Ovary (tissue), 9 donors: ENCODE data around the gene REM2. TPM values are rescaled to one million over a fixed set of nuclear protein-coding genes. Genes with fewer than 3 reads are reported as not detected.

Experiments
- DNase-seq, 5 donors: peaks; one replicate each; pipeline ENCODE4 v3.0.0-alpha.2; 2019 to 2020
- H3K27ac ChIP-seq, 2 donors: fragments of 200-600 bp; one replicate each; pipeline versions ENCODE4 v1.5.1 to v1.8.0; 2019 to 2022
- H3K27me3 ChIP-seq: fragments of 200-600 bp; one replicate; pipeline ENCODE4 v1.8.0; 2022
- H3K36me3 ChIP-seq: fragments of 200-600 bp; sonication (generic); one replicate; pipeline ENCODE4 v1.5.1; 2019
- H3K4me1 ChIP-seq: one replicate; pipeline ENCODE4 v1.8.1; 2013; ENCODE audit warnings: mild to moderate bottlenecking, moderate library complexity; ENCODE audit not compliant: insufficient read depth
- H3K4me3 ChIP-seq: fragments of 200-600 bp; sonication (generic); one replicate; pipeline ENCODE4 v1.5.1; 2017
- H3K9me3 ChIP-seq, 2 donors: fragments of 200-600 bp in 1 of 2; sonication (generic) in 1 of 2; one replicate each; pipeline versions ENCODE4 v1.5.1 to v1.8.1; 2013 to 2019; ENCODE audit warnings: mild to moderate bottlenecking in 1 of 2, moderate library complexity in 1 of 2
- CTCF ChIP-seq, 3 donors: fragments of 450-650 bp in 2 of 3; fragments of 200-600 bp in 1 of 3; IDR thresholded peaks; one replicate each; pipeline versions ENCODE4 v1.5.1 to v1.8.0; 2016 to 2022; ENCODE audit warnings: antibody characterized with exemption in 3 of 3, mild to moderate bottlenecking in 1 of 3
- EP300 ChIP-seq: sonication (generic); formaldehyde crosslinking; IDR thresholded peaks from one replicate; pipeline ENCODE4 v1.6.1; 2017; ENCODE audit warnings: antibody characterized with exemption
- POLR2A ChIP-seq: fragments of 450-650 bp; IDR thresholded peaks from one replicate; pipeline ENCODE4 v1.6.1; 2017; ENCODE audit warnings: antibody characterized with exemption, mild to moderate bottlenecking, moderate library complexity
- WGBS, 3 donors: extraction: QIAGEN DNeasy Blood & Tissue Kit in 1 of 3; methylation state at CpG; one replicate each; pipeline versions ENCODE4 v1.1.5 to v1.1.7; 2013 to 2017; 5-methylcytosine and 5-hydroxymethylcytosine counted together
- intact Hi-C, 4 donors: fragments of 100-400 bp; cut with DNase I; formaldehyde crosslinking; loops; one replicate each; pipeline versions ENCODE4 v1.11.0 to v1.15.1; 2022 to 2023
- polyA plus RNA-seq, 2 donors: library from polyadenylated mRNA; stranded (reverse); fragments of 200-250 nt in 1 of 2; fragments of 350-450 nt in 1 of 2; fragmentation: Illumina TruSeq in 1 of 2; extraction: RNeasy Lipid Tissue Mini Kit (QIAGEN cat#74804) in 1 of 2; gene quantifications; one replicate each; pipeline ENCODE4 v1.2.3, GENCODE V29; 2013 to 2014
- small RNA-seq: library from RNA; depleted of rRNA; stranded (forward); fragments of <200 nt; gene quantifications from one replicate; pipeline ENCODE3, GENCODE V24; 2016
- total RNA-seq, 7 donors: library from RNA; depleted of rRNA in 2 of 7; stranded (reverse); fragments of >200 nt in 2 of 7; fragmentation: NEBNext Ultra II Directional in 3 of 7; extraction: Animal tissue kit (Norgen Biotek cat#: 25700) in 3 of 7; gene quantifications; one replicate each; pipeline versions ENCODE4 v1.1.0 to v1.2.4, GENCODE V29; 2016 to 2023
- donor health status: DM: no; HTN: no; CAD: no; lungs with moderate emphysema.
- donor health status: DM: no; HTN: no; CAD: no.
- donor health status: Bipolar disorder and iron deficiency.
- donor health status: DM: yes; HTN: yes; CAD: no.
- donor health status: DM: no; HTN: no; CAD: no.
- donor health status: DM: yes; HTN: yes; CAD: no.

The REM2 gene
- total and polyA plus RNA-seq, 9 donors = 0.12 to 1.1 (median 0.66) TPM

DNA sequence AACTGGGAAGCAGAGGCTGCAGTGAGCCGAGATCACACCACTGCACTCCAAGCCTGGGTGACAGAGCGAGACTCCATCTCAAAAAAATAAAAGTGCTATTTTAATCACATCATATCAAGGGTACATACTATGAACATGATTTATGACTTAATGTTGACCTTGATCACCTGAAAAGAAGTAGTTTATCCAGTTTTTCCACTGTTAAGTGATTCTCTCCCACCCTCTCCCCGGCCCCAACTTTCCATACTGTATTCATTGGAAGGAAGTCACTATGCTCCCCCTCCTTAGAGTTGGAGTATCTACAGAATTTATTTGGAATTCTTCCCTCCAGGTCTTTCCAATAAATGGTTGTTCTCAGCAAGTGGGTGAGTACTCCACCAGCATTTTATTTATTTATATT is 49.1 kb downstream of the REM2 start:
- Histone ChIP-seq H3K9me3 (no peaks in the 10 kb centered on the region), H3K4me1 (peaks cover 3% of the 10 kb centered on the region), H3K27me3 (no peaks in the 10 kb centered on the region), H3K36me3 (no peaks in the 10 kb centered on the region), H3K27ac (no peak overlapping the region), H3K4me3 (no peak overlapping the region)
- WGBS, 3 donors = 90 to 95% (median 90%) methylated on average over 3 of the region's 3 CpGs
- TF ChIP-seq CTCF (IDR thresholded peaks at IDR 0.05) (no peak), POLR2A (no peak), EP300 (no peak)
- intact Hi-C loops = loop anchor here in 1 of 4 donors (5.0 kb wide), 1 partner anchor 50 kb away; the partner anchor contains the start of gene AJUBA
- DNase-seq = no peak

DNA sequence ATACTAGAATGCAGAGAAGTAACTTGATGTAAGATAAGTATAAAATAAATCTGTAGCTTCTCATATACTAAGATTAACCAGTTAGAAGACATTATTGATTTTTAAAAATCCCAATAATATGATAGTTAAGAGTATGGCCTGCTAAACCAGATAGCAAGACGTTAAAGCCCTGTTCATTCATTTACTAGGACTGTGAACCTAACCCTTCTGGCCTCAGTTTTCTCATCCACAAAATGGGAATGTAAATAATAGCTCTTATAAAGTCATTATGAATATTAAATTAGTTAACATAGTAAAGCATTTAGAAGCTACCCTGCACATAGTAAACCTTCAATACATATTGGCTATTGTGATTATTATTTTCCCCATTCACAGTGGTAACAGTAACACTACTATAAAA is 52.1 kb downstream of the REM2 start:
- Histone ChIP-seq H3K27me3 (no peaks in the 10 kb centered on the region), H3K9me3 (no peaks in the 10 kb centered on the region), H3K27ac (no peak overlapping the region), H3K4me1 (peaks cover 3% of the 10 kb centered on the region), H3K4me3 (no peak overlapping the region), H3K36me3 (no peaks in the 10 kb centered on the region)
- TF ChIP-seq EP300 (no peak), CTCF (IDR thresholded peaks at IDR 0.05) (no peak), POLR2A (no peak)
- intact Hi-C loops = no loop called here
- WGBS, 3 donors = 82 to 86% (median 83%) methylated on average over 1 of the region's 1 CpG
- DNase-seq = no peak

Small RNA genes lying within 50 kb of the gene (small RNA-seq; reads per million reads assigned to genes)
- not detected for gene RF00019

Other genes with a start within 250 kb of the REM2 start
- gene OR6J1, start 238.9 kb upstream of the REM2 start, total RNA-seq = under 1 TPM in 1 of 7 donors, not detected in 6; 0.05 TPM
- gene OR6J1, start 238.9 kb upstream of the REM2 start, polyA plus RNA-seq = not detected
- 10 to 100 TPM; 52.7 to 99.3 (median 83.8) TPM for gene OXA1L, start 116.5 kb upstream of the REM2 start, total RNA-seq
- 100 to 1,000 TPM in 1 of 2 donors, 10 to 100 TPM in 1; 96.9 to 199 TPM for gene OXA1L, start 116.5 kb upstream of the REM2 start, polyA plus RNA-seq
- 10 to 100 TPM in 1 of 7 donors, 1 to 10 TPM in 5, under 1 TPM in 1; 0.91 to 25.0 (median 5.1) TPM for gene SLC7A7, start 67.8 kb upstream of the REM2 start, total RNA-seq
- 10 to 100 TPM in 1 of 2 donors, 1 to 10 TPM in 1; 3.2 to 23.2 TPM for gene SLC7A7, start 67.8 kb upstream of the REM2 start, polyA plus RNA-seq
- 10 to 100 TPM; 29.0 to 78.3 (median 54.1) TPM for gene MRPL52, start 53.3 kb upstream of the REM2 start, total RNA-seq
- gene MRPL52, start 53.3 kb upstream of the REM2 start, polyA plus RNA-seq = 10 to 100 TPM; 32.9 to 45.3 TPM
- 100 to 1,000 TPM in 4 of 7 donors, 10 to 100 TPM in 3; 70.0 to 267 (median 174) TPM for gene MMP14, start 46.6 kb upstream of the REM2 start, total RNA-seq
- 100 to 1,000 TPM in 1 of 2 donors, 10 to 100 TPM in 1; 90.2 to 156 TPM for gene MMP14, start 46.6 kb upstream of the REM2 start, polyA plus RNA-seq
- gene LRP10, start 11.5 kb upstream of the REM2 start, total RNA-seq = 100 to 1,000 TPM in 4 of 7 donors, 10 to 100 TPM in 3; 56.9 to 122 (median 105) TPM
- gene LRP10, start 11.5 kb upstream of the REM2 start, polyA plus RNA-seq = 10 to 100 TPM; 32.4 to 71.6 TPM
- 100 to 1,000 TPM in 5 of 7 donors, 10 to 100 TPM in 2; 90.9 to 244 (median 129) TPM for gene RBM23, start 35.9 kb downstream of the REM2 start, total RNA-seq
- 100 to 1,000 TPM in 1 of 2 donors, 10 to 100 TPM in 1; 57.0 to 104 TPM for gene RBM23, start 35.9 kb downstream of the REM2 start, polyA plus RNA-seq
- 10 to 100 TPM; 37.6 to 92.3 (median 65.4) TPM for gene PRMT5, start 46.2 kb downstream of the REM2 start, total RNA-seq
- 100 to 1,000 TPM in 1 of 2 donors, 10 to 100 TPM in 1; 40.2 to 109 TPM for gene PRMT5, start 46.2 kb downstream of the REM2 start, polyA plus RNA-seq
- 100 to 1,000 TPM in 1 of 7 donors, 10 to 100 TPM in 6; 31.6 to 111 (median 41.6) TPM for gene HAUS4, start 73.9 kb downstream of the REM2 start, total RNA-seq
- gene HAUS4, start 73.9 kb downstream of the REM2 start, polyA plus RNA-seq = 10 to 100 TPM; 55.6 to 58.4 TPM
- gene AJUBA, start 99.3 kb downstream of the REM2 start, total RNA-seq = 10 to 100 TPM; 13.7 to 34.5 (median 19.1) TPM
- gene AJUBA, start 99.3 kb downstream of the REM2 start, polyA plus RNA-seq = 10 to 100 TPM; 11.2 to 21.1 TPM
- 10 to 100 TPM in 4 of 7 donors, 1 to 10 TPM in 3; 7.2 to 11.8 (median 10.2) TPM for gene C14orf93, start 126.9 kb downstream of the REM2 start, total RNA-seq
- gene C14orf93, start 126.9 kb downstream of the REM2 start, polyA plus RNA-seq = 10 to 100 TPM; 12.1 to 12.7 TPM
- 100 to 1,000 TPM in 1 of 7 donors, 10 to 100 TPM in 6; 65.3 to 144 (median 77.4) TPM for gene PSMB5, start 151.7 kb downstream of the REM2 start, total RNA-seq
- gene PSMB5, start 151.7 kb downstream of the REM2 start, polyA plus RNA-seq = 100 to 1,000 TPM in 1 of 2 donors, 10 to 100 TPM in 1; 79.9 to 112 TPM
- gene PSMB11, start 159.0 kb downstream of the REM2 start, total RNA-seq = not detected
- gene PSMB11, start 159.0 kb downstream of the REM2 start, polyA plus RNA-seq = not detected
- 1 to 10 TPM; 1.0 to 6.6 (median 2.3) TPM for gene CDH24, start 174.3 kb downstream of the REM2 start, total RNA-seq
- 1 to 10 TPM; 2.1 to 5.5 TPM for gene CDH24, start 174.3 kb downstream of the REM2 start, polyA plus RNA-seq
- gene ACIN1, start 211.9 kb downstream of the REM2 start, total RNA-seq = 100 to 1,000 TPM in 5 of 7 donors, 10 to 100 TPM in 2; 83.3 to 162 (median 135) TPM
- gene ACIN1, start 211.9 kb downstream of the REM2 start, polyA plus RNA-seq = 100 to 1,000 TPM in 1 of 2 donors, 10 to 100 TPM in 1; 95.4 to 165 TPM
- gene C14orf119, start 212.3 kb downstream of the REM2 start, total RNA-seq = 10 to 100 TPM; 13.8 to 47.2 (median 41.5) TPM
- gene C14orf119, start 212.3 kb downstream of the REM2 start, polyA plus RNA-seq = 10 to 100 TPM; 31.4 to 55.6 TPM
- not detected for gene CIROP, start 221.8 kb downstream of the REM2 start, total RNA-seq
- not detected for gene CIROP, start 221.8 kb downstream of the REM2 start, polyA plus RNA-seq
- gene CEBPE, start 236.0 kb downstream of the REM2 start, total RNA-seq = not detected
- under 1 TPM in 1 of 2 donors, not detected in 1; 0.04 TPM for gene CEBPE, start 236.0 kb downstream of the REM2 start, polyA plus RNA-seq